Measurements from ENCODE around the gene NOP53.

- TF ChIP-seq, protein P1, sequence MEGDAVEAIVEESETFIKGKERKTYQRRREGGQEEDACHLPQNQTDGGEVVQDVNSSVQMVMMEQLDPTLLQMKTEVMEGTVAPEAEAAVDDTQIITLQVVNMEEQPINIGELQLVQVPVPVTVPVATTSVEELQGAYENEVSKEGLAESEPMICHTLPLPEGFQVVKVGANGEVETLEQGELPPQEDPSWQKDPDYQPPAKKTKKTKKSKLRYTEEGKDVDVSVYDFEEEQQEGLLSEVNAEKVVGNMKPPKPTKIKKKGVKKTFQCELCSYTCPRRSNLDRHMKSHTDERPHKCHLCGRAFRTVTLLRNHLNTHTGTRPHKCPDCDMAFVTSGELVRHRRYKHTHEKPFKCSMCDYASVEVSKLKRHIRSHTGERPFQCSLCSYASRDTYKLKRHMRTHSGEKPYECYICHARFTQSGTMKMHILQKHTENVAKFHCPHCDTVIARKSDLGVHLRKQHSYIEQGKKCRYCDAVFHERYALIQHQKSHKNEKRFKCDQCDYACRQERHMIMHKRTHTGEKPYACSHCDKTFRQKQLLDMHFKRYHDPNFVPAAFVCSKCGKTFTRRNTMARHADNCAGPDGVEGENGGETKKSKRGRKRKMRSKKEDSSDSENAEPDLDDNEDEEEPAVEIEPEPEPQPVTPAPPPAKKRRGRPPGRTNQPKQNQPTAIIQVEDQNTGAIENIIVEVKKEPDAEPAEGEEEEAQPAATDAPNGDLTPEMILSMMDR (IDR thresholded peaks at IDR 0.05), result no peak
- TF ChIP-seq POLR2A (IDR thresholded peaks at IDR 0.05), result no peak
Observed at GRCh38 chr19:47762615-47763308, 17.4 kb downstream of the NOP53 start.
